Epithelial cell of proximal tubule (primary cell): ENCODE results near the gene PCTP. TPM values are rescaled to one million over a fixed set of nuclear protein-coding genes. Genes with fewer than 3 reads are reported as not detected.

Experiments used
- DNase-seq: peaks from one replicate; pipeline ENCODE4 v3.0.0-alpha.2; 2011; ENCODE audit warnings: low read depth
- H3K4me3 ChIP-seq: 2 replicates; pipeline ENCODE4 v1.5.1; 2011; ENCODE audit warnings: low read depth, mild to moderate bottlenecking, low read length
- total RNA-seq: library from RNA; depleted of rRNA; stranded (reverse); fragments of >200 nt; gene quantifications from 2 replicates; pipeline ENCODE4 v1.2.3, GENCODE V29; 2015
- TF ChIP-seq, protein P1 (sequence below): conservative IDR thresholded peaks from 2 replicates; pipeline ENCODE4 v1.5.1; 2012; ENCODE audit warnings: low read depth, mild to moderate bottlenecking, low read length

PCTP gene
- total RNA-seq, 1 donor from 2014 or later = 11.4 TPM

DNA sequence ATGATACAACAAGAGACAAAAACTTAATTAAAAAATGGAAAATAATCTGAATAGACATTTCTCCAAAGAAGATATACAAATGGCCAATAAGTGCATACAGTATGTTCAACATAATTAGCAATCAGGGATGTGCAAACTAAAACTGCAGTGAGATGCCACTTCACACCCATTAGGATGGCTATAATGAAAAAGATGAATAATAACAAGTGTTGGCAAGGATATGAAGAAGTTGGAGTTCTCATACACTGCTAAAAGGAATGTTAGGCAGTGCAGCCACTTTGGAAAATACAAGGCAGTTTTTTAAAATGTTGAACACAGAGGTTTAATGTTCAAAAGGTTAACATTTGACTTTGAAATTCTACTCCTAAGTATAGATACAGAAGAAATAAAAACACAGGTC lies 69.8 kb downstream of the PCTP start:
- no peak overlapping the region for H3K4me3 ChIP-seq
- TF ChIP-seq, protein P1, sequence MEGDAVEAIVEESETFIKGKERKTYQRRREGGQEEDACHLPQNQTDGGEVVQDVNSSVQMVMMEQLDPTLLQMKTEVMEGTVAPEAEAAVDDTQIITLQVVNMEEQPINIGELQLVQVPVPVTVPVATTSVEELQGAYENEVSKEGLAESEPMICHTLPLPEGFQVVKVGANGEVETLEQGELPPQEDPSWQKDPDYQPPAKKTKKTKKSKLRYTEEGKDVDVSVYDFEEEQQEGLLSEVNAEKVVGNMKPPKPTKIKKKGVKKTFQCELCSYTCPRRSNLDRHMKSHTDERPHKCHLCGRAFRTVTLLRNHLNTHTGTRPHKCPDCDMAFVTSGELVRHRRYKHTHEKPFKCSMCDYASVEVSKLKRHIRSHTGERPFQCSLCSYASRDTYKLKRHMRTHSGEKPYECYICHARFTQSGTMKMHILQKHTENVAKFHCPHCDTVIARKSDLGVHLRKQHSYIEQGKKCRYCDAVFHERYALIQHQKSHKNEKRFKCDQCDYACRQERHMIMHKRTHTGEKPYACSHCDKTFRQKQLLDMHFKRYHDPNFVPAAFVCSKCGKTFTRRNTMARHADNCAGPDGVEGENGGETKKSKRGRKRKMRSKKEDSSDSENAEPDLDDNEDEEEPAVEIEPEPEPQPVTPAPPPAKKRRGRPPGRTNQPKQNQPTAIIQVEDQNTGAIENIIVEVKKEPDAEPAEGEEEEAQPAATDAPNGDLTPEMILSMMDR = no peak
- no peak for DNase-seq

DNA sequence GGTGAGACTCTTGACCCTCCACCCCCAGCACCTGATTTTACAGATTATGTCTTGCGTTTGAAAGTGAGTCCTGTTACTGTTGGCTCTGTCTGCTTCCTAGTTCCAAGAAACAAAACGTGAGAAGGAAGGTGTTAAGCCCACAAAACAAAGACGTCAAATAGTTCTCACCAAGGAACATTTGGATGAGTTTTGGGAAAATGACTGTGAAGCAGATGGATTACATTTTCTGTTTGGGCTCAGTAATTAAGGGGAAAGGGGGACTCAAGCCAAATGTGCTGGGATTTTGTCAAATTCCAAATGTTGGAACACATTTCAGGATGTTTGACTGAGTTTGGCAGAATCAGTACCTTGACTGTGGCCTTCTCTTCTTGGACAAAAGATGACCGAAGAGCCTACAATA lies 71.2 kb downstream of the PCTP start:
- TF ChIP-seq, protein P1 = no peak
- DNase-seq = no peak
- H3K4me3 ChIP-seq = no peak overlapping the region

DNA sequence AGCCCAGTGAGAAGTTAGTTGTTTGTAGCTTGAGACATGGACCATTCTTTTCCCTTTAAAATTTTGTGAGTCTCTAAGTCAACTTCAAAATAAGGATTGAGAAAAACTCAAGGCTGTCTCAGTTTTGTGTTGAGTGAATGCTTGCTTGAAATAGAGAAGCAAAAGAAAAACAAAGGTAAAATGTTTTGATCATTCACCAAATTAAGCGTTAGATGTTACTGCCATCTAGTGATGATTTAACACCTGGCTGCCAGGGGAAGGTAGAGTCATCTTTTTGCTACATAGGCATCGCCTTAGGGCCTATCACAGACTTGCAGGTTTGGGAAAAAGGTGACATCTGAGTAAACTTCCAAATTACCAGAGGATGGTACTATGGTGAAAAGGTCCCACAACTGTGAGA lies 74.4 kb downstream of the PCTP start:
- no peak overlapping the region for H3K4me3 ChIP-seq
- no peak for DNase-seq
- TF ChIP-seq, protein P1 = peak; percentile 58

Other genes starting within 250 kb of the PCTP start
- not detected in 2 replicates for gene SMIM36, start 239.6 kb upstream of the PCTP start, total RNA-seq
- gene TMEM100, start 28.2 kb upstream of the PCTP start, total RNA-seq = not detected in 2 replicates